Tibial nerve (tissue), 4 donors: ENCODE measurements around the gene LTO1.

ENCODE experiments used
- CTCF ChIP-seq, 5 experiments: fragments of 200-600 bp in 3 of 5; fragments of 450-650 bp in 2 of 5; sonication (generic) in 3 of 5; IDR thresholded peaks; one replicate each; pipeline ENCODE4 v1.5.1; 2016 to 2019; ENCODE audit warnings: antibody characterized with exemption in 5 of 5, mild to moderate bottlenecking in 3 of 5, moderate library complexity in 2 of 5
- EP300 ChIP-seq, 2 donors: sonication (generic); formaldehyde crosslinking; IDR thresholded peaks; one replicate each; pipeline ENCODE4 v1.6.1; 2017; ENCODE audit warnings: antibody characterized with exemption in 2 of 2, mild to moderate bottlenecking in 1 of 2
- POLR2A ChIP-seq, 2 donors: fragments of 450-650 bp; IDR thresholded peaks; one replicate each; pipeline ENCODE4 v1.6.1; 2017; ENCODE audit warnings: antibody characterized with exemption in 2 of 2, mild to moderate bottlenecking in 2 of 2, moderate library complexity in 2 of 2

GRCh38 chr11:69655479-69656428 is 19.4 kb downstream of the LTO1 start:
- TF ChIP-seq CTCF (IDR thresholded peaks at IDR 0.05) (no peak), POLR2A (IDR thresholded peaks at IDR 0.05) (no peak), EP300 (IDR thresholded peaks at IDR 0.05) (no peak)
